Medulla oblongata (tissue), 1 donor: Measurements from ENCODE around the gene MFSD6.
"Not testable (repeated sequence)": the region's sequence is repeated elsewhere in the genome, so short reads cannot be mapped to it uniquely, and the experiment has no call there.

Source experiments
- DNase-seq: peaks from one replicate; pipeline ENCODE4 v3.0.0-alpha.2; 2015; ENCODE audit errors: extremely low spot score

Gene MFSD6

GRCh38 chr2:190407662-190408537 is at the start of gene MFSD6:
Gene MFSD6 (plus strand): TSS chr2:190408355. CDS start chr2:190436030, 27,675 bp downstream.
- DNase-seq, result peak; percentile 45

DNA sequence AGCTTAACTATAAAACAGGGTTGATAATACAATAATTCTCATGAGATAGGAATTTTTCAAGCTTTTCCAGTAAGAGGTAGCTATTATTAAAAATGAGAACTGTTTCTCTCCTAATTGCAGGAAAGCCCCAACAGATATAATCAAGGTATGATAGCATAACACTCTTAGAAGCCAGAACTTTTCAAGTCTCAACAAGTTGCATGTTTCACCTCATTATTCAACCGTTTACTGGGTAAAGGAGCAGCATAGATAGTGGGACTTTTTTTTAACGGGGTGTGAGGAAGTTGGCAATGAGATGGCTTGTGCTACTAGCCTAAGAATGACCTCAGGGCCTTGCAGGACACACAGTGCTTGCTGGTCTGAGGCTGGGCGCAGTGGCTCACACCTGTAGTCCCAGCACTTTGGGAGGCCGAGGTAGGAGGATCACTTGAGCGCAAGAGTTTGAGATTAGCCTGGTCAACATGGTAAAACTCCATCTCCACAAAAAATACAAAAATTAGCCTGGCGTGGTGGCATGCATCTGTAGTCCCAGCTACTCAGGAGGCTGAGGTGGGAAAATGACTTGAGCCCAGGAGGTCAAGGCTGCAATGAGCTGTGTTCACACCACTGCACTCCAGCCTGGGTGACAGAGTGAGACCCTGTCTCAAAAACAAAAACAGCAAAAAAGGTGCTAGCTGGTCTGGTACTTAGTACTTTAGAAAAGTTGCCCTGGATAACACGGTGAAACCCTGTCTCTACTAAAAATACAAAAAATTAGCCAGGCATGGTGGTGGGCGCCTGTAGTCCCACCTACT is 49.3 kb upstream of the MFSD6 start:
- DNase-seq, result not testable (repeated sequence)

DNA sequence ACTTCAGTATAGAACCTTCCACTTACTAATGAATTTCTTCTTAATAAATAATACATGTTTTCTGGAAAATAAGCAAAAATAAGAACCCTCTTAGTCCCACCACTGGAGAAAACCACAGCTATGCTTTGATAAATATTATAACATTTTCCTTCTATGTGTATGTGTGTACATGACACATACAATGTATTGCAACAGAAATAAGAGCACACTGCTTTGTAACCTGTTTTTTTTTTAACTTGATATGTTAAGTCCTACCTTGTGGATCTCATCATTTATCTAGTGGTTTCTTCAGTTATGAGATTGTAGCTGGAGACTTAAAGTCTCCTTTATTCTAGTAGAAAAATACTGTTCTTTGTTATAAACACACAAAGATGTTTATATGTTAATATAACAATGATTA is 47.6 kb upstream of the MFSD6 start:
- no peak for DNase-seq

DNA sequence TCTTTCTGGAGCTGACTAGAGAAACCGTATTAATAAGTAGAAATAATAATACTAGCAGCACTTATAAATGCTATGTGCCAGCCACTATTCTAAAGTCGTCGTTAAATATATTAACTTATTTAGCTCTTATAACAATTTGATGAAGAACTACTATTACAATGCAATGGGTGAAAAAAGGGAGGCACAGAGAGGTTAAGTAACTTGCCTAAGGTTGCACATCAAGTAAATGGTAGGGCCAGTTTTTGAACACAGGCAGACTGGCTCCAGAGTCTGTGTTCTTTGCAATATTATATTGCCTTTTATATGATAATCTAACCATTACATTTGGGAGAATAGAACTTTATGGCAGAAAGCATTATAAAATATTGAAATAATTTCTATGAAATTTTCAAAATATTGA is 47.2 kb upstream of the MFSD6 start:
- DNase-seq, result no peak

GRCh38 chr2:190361572-190361971 is 46.6 kb upstream of the MFSD6 start:
- no peak for DNase-seq

DNA sequence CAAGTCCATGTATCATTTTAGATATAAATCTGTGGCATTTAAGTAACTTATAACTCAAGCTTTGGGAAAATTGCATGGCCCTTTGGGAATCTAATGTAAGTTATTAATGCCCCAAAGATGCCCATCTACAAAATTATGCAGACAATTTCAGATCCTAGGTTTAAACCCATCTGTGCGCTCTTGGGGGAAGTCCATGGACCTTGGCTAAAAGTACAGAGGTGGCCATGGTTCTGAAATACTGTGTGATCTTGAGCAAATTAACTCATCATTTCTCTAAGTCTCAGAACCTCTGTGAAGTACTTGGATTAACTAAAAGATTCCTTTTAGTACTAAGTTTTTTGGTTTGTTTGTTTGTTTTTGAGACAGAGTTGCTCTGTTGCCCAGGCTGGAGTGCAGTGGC is 45.3 kb upstream of the MFSD6 start:
- no peak for DNase-seq

GRCh38 chr2:190365499-190366204 is 42.5 kb upstream of the MFSD6 start:
- no peak for DNase-seq

DNA sequence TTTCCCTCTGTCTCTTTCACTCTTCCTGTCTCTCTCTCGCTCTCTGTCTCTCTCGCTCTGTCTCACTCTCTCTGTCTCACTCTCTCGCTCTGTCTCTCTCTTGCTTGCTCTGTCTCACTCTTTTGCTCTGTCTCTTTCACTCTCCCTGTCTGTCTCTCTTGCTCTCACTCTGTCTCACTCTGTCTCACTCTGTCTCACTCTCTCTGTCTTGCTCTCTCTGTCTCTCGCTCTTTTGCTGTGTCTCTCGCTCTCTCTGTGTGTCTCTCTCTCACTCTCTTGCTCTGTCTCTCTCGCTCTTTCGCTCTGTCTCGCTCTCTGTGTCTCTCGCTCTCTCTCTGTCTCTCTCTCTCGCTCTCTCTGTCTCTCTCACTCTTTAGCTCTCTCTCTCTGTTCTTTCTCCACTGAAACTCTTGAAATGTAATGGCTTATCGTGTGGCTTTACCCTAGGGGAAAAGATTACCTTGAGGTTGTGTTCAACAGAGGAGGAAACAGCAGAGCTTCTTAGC is 41.9 kb upstream of the MFSD6 start:
- no peak for DNase-seq

DNA sequence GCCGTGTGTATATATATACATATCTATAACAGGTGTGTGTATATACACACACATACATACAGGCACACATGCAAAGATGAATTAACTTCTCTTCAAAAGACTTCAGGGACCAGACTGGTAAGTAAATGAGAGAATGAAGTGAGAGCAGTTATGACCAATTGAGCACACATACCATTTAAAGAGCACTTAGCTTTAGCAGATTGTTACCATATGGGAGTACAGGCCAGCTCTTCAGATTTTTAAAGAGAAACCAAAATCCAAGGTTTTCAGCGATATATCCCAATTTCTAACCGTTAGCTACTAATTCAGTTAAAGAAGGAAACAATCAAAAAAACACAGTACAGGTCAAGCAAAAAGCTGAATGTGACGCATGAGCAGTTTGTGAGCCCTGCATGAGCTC is 41.1 kb upstream of the MFSD6 start:
- no peak for DNase-seq

GRCh38 chr2:190369635-190370034 is 38.5 kb upstream of the MFSD6 start:
- no peak for DNase-seq

GRCh38 chr2:190376083-190376482 is 32.1 kb upstream of the MFSD6 start:
- DNase-seq, result no peak

- no peak for DNase-seq
Measured at GRCh38 chr2:190376591-190377245, 31.4 kb upstream of the MFSD6 start.

- no peak for DNase-seq
Measured at GRCh38 chr2:190378880-190379237, 29.3 kb upstream of the MFSD6 start.

GRCh38 chr2:190379249-190379964 is 28.7 kb upstream of the MFSD6 start:
- no peak for DNase-seq

GRCh38 chr2:190380962-190381412 is 27.2 kb upstream of the MFSD6 start:
- DNase-seq, result no peak

DNA sequence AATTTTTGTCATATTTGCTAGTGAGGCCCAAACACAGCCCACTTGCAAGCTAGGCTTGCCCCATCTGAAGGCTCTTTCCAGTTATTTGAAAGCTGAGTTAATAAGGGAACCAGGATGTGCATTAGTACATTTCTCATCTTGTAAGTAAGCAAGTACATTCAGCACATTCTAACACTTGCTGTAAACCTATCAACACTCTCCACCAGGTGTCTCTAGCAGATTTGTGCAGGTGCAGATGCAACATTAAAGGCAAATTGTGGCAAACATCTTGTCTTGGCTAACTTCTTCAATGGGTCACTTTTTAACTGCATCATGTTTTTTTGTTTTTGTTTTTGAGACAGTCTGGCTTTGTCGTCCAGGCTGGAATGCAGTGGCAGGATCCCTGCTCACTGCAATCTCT is 25.3 kb upstream of the MFSD6 start:
- DNase-seq, result peak; percentile 59

DNA sequence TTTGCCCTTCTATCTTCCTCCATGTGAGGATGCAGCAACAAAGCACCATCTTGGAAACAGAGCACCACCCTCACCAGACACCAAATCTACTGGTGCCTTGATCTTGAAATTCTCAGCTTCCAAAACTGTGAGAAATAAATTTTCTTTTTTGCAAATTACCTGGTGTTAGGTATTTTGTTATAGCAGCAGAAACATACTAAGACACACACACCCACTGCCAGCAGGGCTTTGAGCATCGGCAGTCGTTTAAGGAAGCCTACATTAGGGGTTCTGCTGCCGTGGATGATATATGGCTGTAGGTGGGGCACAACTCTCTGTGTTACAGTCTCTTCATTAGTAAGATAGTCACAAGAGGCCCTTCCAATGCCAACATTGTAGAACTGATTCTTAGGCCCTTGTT is 20.7 kb upstream of the MFSD6 start:
- no peak for DNase-seq

DNA sequence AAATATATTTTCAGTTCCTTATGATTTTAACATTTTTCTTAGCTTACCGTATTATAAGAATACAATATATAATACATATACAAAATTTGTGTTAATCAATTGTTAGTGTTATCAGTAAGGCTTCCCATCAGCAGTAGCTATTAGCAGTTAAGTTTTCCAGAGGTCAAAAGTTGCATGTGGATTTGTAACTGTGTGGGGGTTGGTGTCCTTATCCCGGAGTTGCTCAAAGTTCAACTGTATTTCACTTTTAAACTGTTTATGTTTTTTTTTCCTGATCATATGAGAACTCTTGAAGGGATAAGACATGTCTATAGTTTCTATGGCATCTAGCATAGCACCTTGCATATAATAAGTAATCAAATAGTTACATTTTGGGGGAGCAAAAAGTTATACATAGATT is 11.9 kb upstream of the MFSD6 start:
- DNase-seq, result no peak

GRCh38 chr2:190402986-190403603 is 5.1 kb upstream of the MFSD6 start:
- DNase-seq, result no peak

DNA sequence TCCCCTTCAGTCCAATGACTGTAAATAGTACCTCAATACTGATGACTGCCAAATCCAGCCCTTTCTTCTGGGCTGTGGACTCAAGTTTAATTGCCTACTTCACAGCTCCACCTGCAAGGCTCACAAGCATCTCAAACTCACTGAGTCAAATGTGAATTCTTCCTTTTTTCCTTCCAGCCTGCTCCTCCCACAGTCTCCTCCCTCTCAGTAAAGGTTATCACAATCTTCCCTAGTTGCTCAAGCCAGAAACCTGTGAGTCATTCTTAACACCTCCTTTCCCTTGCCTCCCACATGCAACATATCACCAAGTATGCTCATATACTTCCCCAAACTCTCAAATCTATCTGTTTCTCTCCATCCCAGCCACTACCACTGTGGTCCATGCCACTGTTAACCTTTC is 3.7 kb upstream of the MFSD6 start:
- DNase-seq, result no peak
